AG04449 (cell line): ENCODE results near the gene PCBP3.
A peak's percentile ranks its signal among the peaks of the same experiment; 100 is the strongest.

Experiments
- CTCF ChIA-PET: fragments of 350-600 bp; formaldehyde crosslinking; extraction: SDS; loops from one replicate; lab custom pipeline; 2021; ENCODE audit warnings: antibody characterized with exemption; lab: Yijun Ruan, JAX
- POLR2A ChIA-PET: fragments of 400-600, 350-600 bp; formaldehyde crosslinking; extraction: SDS; loops from one replicate; lab custom pipeline; 2020; ENCODE audit warnings: antibody characterized with exemption, inconsistent platforms; lab: Yijun Ruan, JAX
- DNase-seq: peaks from one replicate; pipeline ENCODE4 v3.0.0-alpha.2; 2010; ENCODE audit warnings: low read depth, low spot score
- H3K4me3 ChIP-seq: 2 replicates; pipeline ENCODE4 v1.5.1; 2011; ENCODE audit warnings: low read depth, mild to moderate bottlenecking, control low read depth, low read length
- TF ChIP-seq, protein P1 (sequence below): IDR thresholded peaks from one replicate; pipeline ENCODE4 v1.5.1; 2011; ENCODE audit warnings: mild to moderate bottlenecking, moderate library complexity, low read length, control low read depth, inconsistent platforms; ENCODE audit not compliant: insufficient read depth; ENCODE audit errors: missing control alignments

PCBP3 gene

DNA sequence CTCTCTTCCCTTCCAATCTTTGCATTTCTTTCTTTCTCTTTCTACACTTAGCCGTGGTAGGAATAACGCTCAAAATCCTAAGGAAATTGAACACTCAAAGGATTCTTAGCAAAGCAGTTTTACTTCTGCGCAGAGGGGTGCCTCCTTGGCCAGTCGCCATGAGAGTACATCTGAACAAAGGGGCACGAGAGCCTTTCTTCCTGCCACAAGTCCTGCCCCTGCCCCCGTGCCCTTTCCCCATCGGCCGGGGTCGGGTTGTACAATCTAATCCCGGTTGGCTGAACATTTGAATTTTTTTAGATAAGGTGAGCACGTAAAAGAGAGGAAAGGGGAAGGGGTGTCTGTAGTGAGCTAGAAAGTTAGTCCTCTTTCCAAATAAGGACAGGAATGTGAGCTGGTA lies 309.4 kb downstream of the PCBP3 start:
- ChIA-PET CTCF (interaction anchor here (1.1 to 2.2 kb wide), 2 partner anchors 18 to 27 kb away, joined by 3 to 8 read pairs; no protein-coding TSS in a partner anchor), POLR2A (no interaction called here)
- no peak overlapping the region for H3K4me3 ChIP-seq
- TF ChIP-seq, protein P1, sequence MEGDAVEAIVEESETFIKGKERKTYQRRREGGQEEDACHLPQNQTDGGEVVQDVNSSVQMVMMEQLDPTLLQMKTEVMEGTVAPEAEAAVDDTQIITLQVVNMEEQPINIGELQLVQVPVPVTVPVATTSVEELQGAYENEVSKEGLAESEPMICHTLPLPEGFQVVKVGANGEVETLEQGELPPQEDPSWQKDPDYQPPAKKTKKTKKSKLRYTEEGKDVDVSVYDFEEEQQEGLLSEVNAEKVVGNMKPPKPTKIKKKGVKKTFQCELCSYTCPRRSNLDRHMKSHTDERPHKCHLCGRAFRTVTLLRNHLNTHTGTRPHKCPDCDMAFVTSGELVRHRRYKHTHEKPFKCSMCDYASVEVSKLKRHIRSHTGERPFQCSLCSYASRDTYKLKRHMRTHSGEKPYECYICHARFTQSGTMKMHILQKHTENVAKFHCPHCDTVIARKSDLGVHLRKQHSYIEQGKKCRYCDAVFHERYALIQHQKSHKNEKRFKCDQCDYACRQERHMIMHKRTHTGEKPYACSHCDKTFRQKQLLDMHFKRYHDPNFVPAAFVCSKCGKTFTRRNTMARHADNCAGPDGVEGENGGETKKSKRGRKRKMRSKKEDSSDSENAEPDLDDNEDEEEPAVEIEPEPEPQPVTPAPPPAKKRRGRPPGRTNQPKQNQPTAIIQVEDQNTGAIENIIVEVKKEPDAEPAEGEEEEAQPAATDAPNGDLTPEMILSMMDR: no peak
- no peak for DNase-seq

DNA sequence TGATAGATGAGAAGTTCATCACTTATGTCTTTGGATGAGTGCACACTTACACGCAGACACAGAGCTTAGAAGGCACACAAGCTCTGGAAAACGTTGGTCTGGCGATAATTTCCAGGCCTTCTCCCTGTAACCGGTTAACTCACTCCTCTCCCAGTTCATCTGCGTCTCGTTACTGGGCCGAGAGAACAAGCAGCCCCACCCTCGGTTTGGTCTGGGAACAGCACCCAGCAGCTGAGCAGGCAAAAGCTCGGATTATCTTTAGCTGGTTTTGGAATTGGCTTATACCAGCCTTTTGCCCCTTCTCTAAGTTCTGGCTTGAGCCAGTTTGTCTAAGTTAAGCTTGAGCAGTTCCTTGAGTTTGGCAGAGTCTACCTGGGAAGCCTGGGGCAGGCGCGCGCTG lies 310.7 kb downstream of the PCBP3 start:
- POLR2A ChIA-PET: no interaction called here
- no peak for DNase-seq
- TF ChIP-seq, protein P1: peak; percentile 45
- CTCF ChIA-PET: interaction anchor here (1.0 to 2.2 kb wide), 6 partner anchors 9 to 28 kb away, joined by 3 to 8 read pairs (median 4); no protein-coding TSS in a partner anchor
- no peak overlapping the region for H3K4me3 ChIP-seq

DNA sequence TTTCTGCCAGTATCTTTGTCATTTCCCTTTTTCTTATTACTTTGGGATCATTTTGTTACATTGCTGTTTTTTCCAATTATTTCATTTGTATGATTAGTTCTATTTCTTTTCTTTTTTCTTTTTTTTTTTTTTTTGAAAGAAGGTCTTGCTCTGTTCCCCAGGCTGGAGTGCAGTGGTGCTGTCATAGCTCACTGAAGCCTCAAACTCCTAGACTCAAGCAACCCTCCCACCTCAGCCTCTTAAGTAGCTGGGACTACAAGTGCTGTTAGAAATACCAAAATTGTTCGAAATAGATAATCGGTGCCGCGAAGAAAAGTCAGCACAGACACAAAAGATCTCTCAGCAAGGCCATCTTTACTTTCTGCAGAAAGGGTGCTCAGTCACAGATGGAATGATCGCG lies 311.4 kb downstream of the PCBP3 start:
- ChIA-PET POLR2A (no interaction called here), CTCF (interaction anchor here (1.0 to 2.2 kb wide), 5 partner anchors 9 to 19 kb away, joined by 3 to 9 read pairs (median 7); no protein-coding TSS in a partner anchor)

GRCh38 chr21:45957551-45957950 lies 314.0 kb downstream of the PCBP3 start:
- TF ChIP-seq, protein P1: no peak
- H3K4me3 ChIP-seq: no peak overlapping the region
- CTCF ChIA-PET: interaction anchor here (1.4 to 3.3 kb wide), 4 partner anchors 8 to 16 kb away, joined by 3 to 22 read pairs (median 4); no protein-coding TSS in a partner anchor
- no peak for DNase-seq
- POLR2A ChIA-PET: no interaction called here

More for the DNA sequence above, 311.4 kb downstream of the PCBP3 start:
- DNase-seq: no peak
- TF ChIP-seq, protein P1: no peak
- H3K4me3 ChIP-seq: no peak overlapping the region

DNA sequence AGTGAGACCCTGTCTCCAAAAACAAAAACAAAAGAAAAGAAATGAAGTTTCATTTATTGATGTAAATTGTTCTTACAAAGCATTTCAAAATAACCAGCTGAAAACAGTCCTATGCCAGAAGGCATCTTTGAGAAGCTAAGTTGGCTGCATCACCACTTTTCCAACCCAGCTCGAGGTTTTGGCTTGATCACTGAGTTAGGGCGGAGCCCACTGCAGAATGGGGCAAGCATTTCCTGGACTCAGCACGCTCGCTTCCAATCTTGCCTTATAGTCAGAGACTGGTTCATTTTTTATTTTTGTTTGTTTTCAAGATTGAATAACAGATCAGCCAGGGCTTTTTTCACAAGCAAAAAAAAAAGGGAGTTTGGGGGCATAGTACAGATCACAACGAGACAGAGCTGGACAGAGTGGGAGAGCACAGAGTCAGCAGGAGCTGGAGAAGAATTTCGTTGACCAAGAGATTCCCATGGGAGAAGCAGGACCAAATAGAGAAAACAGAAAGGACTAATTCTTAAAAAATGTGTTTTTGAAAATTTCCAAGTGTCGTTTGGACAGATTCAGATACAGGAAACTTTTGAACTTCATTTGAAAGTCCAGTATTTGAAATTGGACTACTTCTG lies 314.6 kb downstream of the PCBP3 start:
- TF ChIP-seq, protein P1: no peak
- ChIA-PET CTCF (interaction anchor here (1.4 to 3.3 kb wide), 4 partner anchors 9 to 15 kb away, joined by 3 to 22 read pairs (median 4); no protein-coding TSS in a partner anchor), POLR2A (no interaction called here)
- no peak for DNase-seq
- no peak overlapping the region for H3K4me3 ChIP-seq

DNA sequence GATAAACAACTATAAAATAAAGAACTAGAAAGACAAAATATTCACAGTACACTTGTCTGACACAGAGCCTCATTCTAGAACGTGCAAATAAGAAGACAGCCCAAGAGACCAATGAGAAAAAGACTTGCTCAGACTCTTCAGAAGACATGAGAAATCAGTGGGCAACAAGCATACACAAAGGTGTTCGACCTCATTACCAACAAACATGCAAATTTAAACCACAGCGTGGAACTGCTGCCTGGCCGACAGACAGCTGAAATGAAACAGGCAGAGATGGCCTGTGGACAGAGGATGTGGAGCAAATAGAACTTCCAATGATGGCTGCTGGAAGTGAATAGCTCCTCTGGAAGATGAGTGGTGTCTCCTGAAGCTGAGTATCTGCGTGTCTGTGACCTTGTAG lies 315.7 kb downstream of the PCBP3 start:
- POLR2A ChIA-PET: no interaction called here
- DNase-seq: no peak
- TF ChIP-seq, protein P1: no peak
- CTCF ChIA-PET: interaction anchor here (1.0 to 3.3 kb wide), 4 partner anchors 8 to 14 kb away, joined by 3 to 22 read pairs (median 4); no protein-coding TSS in a partner anchor
- H3K4me3 ChIP-seq: no peak overlapping the region
